ENCODE results near the gene METAP1D. TPM values are rescaled to one million over a fixed set of nuclear protein-coding genes. Genes with fewer than 3 reads are reported as not detected.

METAP1D gene
- total RNA-seq, 1 experiment from 2014 or later, result 5.2 TPM

DNA sequence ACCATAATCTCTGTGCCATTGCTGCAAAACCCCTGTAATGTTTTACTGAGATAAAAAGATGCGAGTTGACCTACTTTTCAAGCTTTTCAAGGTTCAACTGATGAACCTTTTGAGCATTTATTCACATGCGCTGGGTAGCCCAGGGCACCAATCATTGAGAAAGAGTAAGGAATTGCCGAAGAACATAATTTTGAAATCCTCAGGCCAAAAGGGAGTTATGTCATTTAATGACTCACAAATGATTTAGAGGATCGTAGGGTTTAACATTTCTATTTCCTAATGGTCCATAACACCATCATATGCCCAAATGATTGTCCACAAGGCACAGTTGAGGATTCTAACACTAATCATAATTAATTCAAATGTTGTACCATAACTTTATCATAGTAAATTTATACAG, 65.4 kb downstream of the METAP1D start:
- Histone ChIP-seq H3K4me1 (ENCODE audit: insufficient read depth, low read length) (no peaks in the 10 kb centered on the region), H2AFZ (ENCODE audit: low read length) (no peak overlapping the region), H4K20me1 (ENCODE audit: control insufficient read depth, insufficient read depth, insufficient read length) (no peaks in the 10 kb centered on the region), H3T11ph (ENCODE audit: low read length) (no peak overlapping the region), H3K23ac (ENCODE audit: insufficient read length, low read depth, low read length) (no peak overlapping the region), H4K8ac (replicated peaks; ENCODE audit: insufficient read length, low read depth, low read length) (no peak overlapping the region), H3K27me3 (ENCODE audit: insufficient read depth, low read length) (no peaks in the 10 kb centered on the region), H2BK120ac (ENCODE audit: low read depth, low read length, poor library complexity, severe bottlenecking) (no peak overlapping the region), H3K27ac (ENCODE audit: insufficient read length, low read depth, low read length) (no peak overlapping the region), H3K14ac (ENCODE audit: insufficient read depth, low read length) (no peak overlapping the region), H3K9me3 (ENCODE audit: control insufficient read depth, low read depth, low read length) (no peaks in the 10 kb centered on the region), H2AK5ac (ENCODE audit: insufficient read length, low read length) (no peak overlapping the region), H3K18ac (ENCODE audit: insufficient read length, low read depth, low read length) (no peak overlapping the region), H3K79me2 (ENCODE audit: insufficient read depth, low read length) (no peaks in the 10 kb centered on the region), H3K4ac (ENCODE audit: low read depth, low read length) (no peak overlapping the region), H3K79me1 (ENCODE audit: insufficient read depth, low read depth, low read length, poor library complexity, severe bottlenecking) (no peaks in the 10 kb centered on the region), H2BK15ac (ENCODE audit: low read depth, low read length) (no peak overlapping the region), H3K56ac (ENCODE audit: insufficient read length, low read depth, low read length) (no peak overlapping the region), H2BK12ac (ENCODE audit: insufficient read length, low read depth, low read length) (no peak overlapping the region), H4K91ac (ENCODE audit: insufficient read length, low read depth, low read length) (no peak overlapping the region), H2BK5ac (ENCODE audit: insufficient read length, low read length) (no peak overlapping the region), H4K5ac (ENCODE audit: insufficient read length, low read depth, low read length) (no peak overlapping the region), H2BK20ac (ENCODE audit: low read depth, low read length, poor library complexity, severe bottlenecking) (no peak overlapping the region), H3K4me2 (ENCODE audit: insufficient read depth, insufficient read length, low read length) (no peak overlapping the region), H3K23me2 (ENCODE audit: insufficient read length, low read depth, low read length, poor library complexity, severe bottlenecking) (no peaks in the 10 kb centered on the region), H3K9ac (ENCODE audit: extremely low read depth, insufficient read length, low read length) (no peak overlapping the region)
- Mint-ChIP-seq H3K36me3 (ENCODE audit: insufficient read depth in 1 of 3, low read depth in 3 of 3) (peaks cover 0 to 4% (median 0%) of the 10 kb centered on the region in 3 experiments; a peak in 2 of 7 replicates), H3K27ac (no peak overlapping the region), H3K4me3 (no peak overlapping the region), H3K9me3 (no peaks in the 10 kb centered on the region), H3K27me3 (ENCODE audit: low read depth) (no peaks in the 10 kb centered on the region), H3K4me1 (0 out of 4 replicates have a peak, but pooled peaks cover 0 to 2% of the 10 kb centered on the region in 2 experiments)
- TF ChIP-seq, protein P1, sequence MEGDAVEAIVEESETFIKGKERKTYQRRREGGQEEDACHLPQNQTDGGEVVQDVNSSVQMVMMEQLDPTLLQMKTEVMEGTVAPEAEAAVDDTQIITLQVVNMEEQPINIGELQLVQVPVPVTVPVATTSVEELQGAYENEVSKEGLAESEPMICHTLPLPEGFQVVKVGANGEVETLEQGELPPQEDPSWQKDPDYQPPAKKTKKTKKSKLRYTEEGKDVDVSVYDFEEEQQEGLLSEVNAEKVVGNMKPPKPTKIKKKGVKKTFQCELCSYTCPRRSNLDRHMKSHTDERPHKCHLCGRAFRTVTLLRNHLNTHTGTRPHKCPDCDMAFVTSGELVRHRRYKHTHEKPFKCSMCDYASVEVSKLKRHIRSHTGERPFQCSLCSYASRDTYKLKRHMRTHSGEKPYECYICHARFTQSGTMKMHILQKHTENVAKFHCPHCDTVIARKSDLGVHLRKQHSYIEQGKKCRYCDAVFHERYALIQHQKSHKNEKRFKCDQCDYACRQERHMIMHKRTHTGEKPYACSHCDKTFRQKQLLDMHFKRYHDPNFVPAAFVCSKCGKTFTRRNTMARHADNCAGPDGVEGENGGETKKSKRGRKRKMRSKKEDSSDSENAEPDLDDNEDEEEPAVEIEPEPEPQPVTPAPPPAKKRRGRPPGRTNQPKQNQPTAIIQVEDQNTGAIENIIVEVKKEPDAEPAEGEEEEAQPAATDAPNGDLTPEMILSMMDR (conservative IDR thresholded peaks at IDR 0.05), result no peak
- no CpG with 5 or more reads among the region's 4 CpGs for WGBS (ENCODE audit: extremely low coverage, insufficient read length, low lambda C conversion rate)
- no peak for DNase-seq
